NCI-H1417 (cell line): Measurements from ENCODE around the gene ULBP3.

Source experiments
- DNase-seq, 3 experiments: peaks; one replicate each; lab custom pipeline; 2025; lab: John Stamatoyannopoulos, UW

The ULBP3 gene

DNA sequence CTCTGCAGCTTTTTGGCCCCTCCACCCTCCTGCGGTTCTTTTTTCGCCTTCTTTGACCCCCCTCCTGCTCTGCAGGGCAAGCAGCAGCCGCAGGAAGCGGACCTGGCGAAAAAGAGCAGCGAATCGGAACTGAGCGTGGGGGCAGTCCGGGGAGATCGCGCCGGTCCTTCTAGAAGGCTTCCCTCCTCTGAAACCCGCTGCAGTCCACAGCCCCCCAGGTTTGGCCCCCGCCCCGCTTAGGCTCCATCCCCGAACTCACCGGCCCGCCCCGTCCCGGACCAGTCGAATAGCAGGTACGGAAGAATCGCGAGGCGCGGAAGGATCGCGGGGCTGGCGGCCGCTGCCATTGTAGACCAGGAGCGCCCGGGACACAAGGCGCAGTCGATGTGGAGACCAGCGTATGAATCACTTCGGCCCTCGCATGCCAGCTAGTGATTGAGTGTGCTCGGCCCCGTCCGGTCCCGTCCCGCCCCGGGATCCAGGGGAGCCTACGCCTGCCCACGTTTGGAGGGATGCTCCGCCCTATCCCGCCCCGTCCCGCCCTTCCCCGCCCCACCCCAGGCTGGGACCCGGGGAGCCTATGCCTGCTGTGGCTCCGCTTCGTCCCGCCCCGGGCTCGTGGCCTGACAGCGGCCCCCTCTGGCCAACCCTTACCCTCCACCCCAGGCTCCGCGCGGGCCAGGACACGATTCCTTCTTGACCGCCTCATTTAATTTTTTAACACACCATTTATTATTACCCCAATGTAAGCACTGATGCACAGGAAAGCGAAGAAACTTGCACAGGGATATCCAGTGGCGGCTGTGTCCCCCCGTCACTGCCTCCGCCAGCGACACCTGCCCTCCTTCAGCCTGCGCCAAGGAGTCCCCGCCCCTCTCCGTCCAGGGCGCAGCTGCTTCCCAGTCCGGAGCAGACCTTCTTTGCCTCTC lies at the start of gene ULBP3:
Gene ULBP3 (minus strand): TSS at position 402 of the 929 bp plus-strand sequence. CDS start 55 bp downstream, at position 347.
- DNase-seq: peak; percentile 52 to 93 (median 88)

DNA sequence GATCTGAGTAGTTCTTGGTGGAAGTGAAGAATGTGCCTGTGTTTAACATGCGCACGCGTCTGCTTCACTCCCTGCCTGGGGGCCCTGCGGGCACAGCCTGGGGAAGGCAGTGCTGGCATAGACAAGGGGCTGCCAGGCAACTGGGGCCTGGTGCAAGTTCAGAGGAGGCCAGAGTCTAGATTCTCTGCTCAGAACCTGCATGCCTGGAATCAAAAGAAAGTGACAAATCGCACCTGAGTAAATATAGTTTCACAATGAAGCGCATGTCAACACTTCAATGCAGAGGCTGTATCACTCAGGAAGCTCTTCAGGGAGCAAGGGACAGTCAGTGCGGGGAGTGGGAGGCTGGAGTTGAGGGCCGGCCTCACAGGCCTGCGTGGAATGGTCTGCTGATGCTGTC lies 49.7 kb upstream of the ULBP3 start:
- DNase-seq: peak; percentile 46 to 88 (median 65)

DNA sequence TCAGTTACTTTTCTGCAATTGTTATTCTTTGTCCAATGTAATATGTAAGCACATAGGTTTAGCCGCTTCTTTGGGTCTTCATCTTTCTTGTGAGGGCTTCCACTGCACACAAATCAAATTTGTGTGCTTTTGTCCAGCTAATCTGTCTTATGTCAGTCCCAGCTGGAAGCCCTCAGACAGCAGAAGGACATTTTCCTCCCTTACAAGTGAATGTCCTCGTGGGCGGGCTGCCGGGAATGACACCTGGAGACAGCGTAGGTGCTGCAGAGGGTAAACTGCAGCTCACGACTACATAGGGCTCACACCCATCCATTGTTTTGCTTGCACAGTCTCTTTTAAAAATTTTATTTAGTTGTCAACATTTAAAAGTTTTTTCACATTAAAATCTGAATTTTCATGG lies 49.3 kb upstream of the ULBP3 start:
- peak; percentile 4 to 84 (median 65) for DNase-seq

DNA sequence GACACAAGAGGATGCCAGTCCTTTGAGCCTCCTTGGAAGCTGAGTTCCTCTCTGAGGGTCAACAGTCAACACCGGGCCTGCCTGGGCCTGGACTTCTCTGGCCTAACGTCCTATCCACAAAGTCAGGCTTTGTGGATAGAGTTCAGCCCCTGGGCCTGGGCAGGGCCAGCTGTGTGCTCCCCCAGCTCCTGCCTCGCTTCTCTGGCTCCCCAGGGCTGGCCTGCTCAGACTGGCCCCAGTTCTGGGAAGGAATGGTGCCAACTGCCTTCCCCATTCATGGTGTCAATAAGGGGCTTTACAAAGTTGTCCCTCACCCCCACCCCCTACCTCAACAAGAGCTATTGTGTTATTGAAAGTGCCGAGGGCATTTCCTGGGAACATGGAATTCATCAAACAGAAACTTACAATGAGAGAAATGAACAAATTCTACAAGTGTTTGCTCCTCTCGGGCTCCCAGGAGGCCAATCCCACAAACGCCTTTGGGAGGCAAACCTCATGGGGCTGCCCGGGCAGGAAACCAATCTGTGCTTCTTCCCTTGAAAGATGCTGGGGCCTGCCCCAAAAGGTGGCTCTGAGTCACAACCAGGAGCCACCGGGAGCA lies 47.4 kb upstream of the ULBP3 start:
- no peak for DNase-seq

DNA sequence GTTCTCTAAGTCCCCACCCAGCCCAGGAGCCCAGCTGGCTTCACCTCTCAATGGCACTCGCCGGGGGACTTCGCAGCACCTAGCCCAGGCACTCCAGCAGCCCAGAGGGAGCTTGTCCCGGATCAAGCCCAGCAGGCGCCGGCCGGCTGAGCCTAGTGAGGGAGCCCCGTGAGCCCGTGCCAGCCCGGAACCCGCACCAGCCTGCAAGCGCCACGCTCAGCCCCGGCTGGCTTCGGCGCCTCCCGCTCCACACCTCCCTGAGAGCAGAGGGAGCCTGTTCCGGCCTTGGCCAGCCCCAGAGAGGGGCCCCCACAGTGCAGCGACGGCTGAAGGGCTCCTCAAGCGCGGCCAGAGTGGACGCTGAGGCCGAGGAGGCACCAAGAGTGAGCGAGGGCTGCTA lies 46.8 kb upstream of the ULBP3 start:
- no peak for DNase-seq

DNA sequence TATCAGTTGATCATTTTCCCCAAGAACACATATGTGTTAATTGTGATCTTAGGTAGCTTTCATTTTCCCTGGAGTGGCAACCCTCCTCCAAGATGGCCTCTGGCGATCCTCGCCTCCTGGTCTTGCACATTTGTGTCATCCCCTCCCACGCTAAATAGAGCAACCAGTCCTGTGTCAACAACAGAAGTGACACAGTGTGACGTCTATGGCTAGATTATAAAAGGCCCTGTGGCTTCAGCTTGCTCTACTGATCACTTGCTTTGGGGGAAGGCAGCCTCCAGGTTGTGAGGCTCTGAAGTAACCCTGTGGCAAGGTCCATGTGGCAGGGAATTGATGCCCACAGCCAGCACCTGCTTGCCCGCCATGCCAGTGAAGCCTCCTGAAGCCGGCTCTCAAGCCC lies 43.3 kb upstream of the ULBP3 start:
- DNase-seq: no peak

DNA sequence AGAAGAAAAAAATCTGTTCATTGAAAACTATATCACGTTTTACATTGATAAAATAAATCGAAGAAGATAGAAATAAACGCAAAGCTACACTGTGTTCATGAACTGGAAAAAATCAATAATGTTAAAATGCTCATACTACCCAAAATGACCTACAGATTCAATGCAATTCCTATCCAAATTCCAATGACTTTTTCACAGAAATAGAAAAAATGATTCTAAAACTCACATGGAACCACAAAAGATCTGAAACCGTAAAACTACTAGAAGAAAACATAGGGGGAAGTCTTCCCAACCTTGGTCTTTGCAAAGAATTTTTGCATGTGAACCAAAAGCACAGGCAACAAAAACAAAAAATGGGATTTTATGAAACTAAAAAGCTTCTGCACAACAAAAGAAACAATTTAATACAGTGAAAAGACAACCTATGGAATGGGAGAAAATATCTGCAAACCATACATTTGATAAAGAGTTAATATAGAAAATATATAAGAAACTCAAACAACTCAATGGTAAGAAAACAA lies 33.9 kb upstream of the ULBP3 start:
- no peak for DNase-seq

DNA sequence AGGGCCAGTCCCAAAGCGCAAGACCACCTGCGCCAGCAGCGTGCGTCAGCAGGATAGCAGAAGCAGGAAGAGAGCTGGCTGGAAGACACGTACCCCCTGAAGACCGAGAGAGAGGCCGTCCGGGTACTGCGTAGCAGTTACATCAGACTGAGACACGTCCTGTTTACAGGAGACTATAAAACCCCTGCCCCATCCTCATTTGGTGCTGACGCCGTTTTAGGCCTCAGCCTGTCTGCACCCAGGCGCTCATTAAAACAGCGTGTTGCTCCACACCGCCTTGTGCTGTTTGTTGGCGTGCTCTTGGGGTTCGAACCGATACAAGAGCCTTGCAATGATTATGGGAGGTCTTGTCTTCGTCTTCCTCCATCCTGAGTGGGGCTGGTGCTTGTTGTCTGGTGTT lies 31.8 kb upstream of the ULBP3 start:
- DNase-seq: no peak

DNA sequence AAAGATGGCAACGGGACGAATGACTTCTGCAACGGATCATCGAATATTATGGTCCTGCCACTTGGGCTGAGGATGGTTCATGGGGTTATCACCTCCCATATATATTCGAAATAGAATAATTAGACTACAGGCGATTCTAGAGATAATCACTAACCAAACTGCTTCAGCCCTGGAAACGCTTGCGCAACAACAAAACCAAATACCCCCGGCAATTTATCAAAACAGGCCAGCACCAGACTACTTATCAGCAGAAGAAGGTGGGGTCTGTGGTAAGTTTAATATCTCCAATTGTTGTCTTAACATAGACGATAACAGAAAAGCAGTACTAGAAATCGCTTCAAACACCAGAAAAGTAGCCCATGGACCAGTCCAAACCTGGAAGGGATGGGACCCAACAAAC lies 31.0 kb upstream of the ULBP3 start:
- DNase-seq: no peak

DNA sequence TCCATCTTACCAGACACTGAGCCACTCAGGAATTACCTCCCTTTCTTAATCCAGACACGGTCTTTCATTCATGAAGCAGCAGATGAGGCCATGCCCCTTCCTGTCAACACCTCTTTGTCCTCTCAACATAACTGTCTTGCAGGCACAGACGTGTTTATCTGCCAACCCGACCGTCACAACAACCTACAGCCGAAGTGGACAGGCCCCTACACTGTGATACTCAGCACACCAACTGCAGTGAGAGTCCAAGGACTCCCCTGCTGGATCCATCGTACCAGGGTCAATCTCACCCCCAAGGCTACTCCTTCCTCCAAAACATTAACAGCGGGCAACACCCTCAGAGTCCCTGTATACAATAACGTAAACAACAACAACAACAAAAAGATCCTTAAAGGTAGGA lies 30.6 kb upstream of the ULBP3 start:
- DNase-seq: no peak

DNA sequence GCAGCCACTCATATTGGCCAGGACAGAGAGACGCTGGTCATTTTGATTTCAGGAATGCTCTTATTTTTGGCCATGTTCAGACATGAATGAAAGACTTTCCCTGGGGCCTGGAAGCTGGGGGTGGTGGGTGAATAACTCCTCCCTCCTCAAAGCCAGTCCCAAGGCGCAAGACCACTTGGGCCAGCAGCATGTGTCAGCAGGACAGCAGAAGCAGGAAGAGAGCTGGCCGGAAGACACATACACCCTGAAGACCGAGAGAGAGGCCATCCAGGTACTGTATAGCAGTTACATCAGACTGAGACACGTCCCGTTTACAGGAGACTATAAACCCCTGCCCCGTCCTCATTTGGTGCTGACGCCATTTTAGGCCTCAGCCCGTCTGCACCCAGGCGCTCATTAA lies 29.2 kb upstream of the ULBP3 start:
- DNase-seq: no peak

DNA sequence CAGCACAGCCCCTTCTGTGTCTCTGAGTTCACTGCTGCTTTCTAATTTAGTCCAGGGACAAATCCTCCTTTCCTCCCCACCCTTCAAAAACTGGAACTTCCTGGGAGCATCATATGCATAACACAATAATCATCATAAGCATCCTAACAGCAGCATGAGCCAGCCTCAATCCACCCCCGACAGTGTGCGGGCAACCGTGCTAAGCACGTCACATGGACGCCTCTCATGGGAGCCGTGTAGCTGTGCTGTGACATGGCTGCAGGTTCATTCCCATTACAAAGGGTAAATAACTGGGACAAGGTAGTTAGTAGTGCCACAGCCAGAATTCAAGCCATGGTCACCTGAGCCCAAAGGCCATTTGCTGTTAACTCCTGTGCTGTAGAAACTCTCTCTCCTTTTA lies 24.5 kb upstream of the ULBP3 start:
- peak in 1 of 3 experiments; percentile 14 for DNase-seq

DNA sequence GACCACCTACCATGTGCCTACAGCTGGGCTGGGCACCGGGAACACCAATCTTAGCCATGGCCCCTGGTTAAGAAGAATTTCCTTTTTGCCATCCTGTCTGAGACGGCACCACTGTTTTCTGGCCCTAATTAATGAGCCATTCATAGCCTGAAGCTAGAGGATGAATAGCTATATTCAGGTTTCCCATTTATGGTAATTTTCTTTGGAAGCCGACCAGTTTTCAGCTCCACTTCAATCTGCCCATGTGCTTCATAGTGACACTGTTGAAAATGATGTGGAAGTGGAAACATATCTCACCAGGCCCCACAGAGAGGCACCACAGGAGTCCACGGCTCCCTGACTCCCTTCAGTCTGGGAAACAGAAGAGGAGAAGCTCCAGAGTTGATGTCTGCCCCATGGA lies 22.6 kb upstream of the ULBP3 start:
- peak in 1 of 3 experiments; percentile 42 for DNase-seq

DNA sequence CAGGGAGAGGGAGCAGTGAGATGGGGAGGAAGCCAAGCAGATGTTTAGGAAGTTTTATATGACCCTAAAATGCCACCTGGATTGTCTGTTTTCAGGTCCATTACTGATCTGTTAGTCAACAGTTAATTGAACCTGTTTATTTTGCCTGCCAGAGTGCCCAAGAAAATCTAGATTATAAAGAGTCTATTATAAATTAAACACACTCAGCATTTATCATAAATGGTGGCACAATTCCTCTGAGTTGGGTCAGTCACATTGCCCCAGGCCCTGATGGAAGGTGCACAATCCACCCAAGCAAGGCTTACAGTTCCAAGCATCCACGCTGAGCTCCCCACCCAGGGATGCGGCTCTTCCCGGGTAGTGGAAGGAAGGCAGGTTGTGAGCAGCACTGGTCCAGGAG lies 21.4 kb upstream of the ULBP3 start:
- DNase-seq: no peak

DNA sequence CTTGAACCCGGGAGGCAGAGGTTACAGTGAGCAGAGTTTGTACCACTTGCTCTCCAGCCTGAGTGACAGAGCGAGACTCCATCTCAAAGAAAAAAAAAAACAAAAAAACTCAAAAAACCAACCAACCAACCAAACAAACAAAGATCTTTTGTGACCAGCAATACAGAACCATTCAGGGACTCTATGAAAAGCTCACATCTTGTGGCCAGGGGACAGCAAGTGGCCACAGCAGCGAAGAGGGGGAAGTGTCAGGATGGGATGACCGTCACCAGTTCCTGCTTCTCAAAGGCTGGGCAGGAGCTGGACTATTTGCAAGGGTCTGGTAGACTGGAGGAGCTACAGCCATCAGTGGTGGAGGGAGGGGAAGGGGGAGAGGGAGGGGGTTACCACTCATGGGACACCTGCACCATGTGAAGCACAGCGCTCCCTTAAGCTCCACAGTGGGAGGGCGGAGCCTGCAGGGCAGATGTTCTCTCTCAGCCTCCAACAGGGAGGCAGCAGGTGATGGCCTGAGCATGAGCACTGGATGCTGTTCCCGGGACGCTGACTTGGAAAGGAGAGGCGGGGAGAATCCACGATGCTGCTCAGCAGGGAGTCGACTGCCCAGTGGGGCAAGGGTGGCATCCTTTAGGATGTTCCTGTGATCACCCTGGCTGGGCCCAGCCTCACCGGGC lies 19.7 kb upstream of the ULBP3 start:
- peak in 2 of 3 experiments; percentile 19 to 83 for DNase-seq

DNA sequence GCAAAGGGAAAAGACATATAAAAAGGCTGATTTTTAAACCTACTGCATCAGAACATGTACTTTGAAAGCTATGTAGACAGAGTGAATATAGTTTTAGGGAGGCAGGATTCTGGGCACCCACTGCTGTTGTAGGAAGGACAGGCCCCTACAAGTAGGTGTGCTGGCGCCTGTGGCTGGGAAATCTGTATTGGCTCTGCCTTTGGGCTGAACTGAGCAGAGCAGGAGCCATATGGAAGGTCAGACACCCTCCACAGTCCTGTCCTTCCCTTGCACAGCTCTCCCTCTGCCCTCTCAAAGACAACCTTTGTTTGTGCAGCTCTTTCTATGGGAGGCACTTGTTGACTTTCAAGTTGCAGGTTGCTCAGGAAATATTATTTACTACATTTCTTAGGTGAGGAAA lies 18.4 kb upstream of the ULBP3 start:
- DNase-seq: no peak

DNA sequence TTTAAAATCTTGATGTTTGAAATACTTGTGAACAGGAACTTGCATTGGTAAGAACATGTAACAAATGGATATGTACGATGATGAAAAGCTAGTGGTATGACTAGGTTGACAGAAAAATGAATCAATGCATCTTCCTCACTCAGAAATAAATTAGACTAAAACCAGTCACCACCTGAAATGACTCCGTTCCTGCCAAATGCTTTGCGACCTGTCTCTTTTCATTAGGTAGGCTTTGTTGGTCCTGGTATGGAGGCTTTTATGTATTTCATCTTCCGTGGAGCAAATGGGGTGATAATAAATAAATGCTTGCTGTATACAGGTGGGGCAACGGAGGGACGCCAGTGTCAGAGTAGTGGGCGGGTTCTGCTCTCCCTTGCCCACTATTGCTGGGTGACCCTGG lies 17.1 kb upstream of the ULBP3 start:
- DNase-seq: no peak

DNA sequence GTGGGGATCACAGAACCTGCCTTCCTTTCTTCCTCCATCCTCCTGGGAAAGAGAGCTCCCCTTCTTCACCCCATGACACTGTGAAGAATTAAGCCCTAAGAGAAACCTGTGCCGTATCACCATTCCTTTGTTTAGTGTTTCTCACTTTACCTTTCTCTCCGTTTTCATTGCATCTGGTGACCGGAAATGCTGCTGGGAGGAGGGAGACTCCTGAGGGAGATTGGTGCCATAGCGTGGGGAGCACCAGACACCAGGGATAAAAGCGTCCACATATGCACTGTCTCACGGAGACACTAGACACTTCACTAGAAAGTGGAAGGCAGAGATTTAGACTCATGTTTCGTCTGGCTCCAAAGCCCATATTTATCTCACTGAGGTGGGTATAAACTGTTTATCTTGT lies 15.5 kb upstream of the ULBP3 start:
- DNase-seq: no peak

DNA sequence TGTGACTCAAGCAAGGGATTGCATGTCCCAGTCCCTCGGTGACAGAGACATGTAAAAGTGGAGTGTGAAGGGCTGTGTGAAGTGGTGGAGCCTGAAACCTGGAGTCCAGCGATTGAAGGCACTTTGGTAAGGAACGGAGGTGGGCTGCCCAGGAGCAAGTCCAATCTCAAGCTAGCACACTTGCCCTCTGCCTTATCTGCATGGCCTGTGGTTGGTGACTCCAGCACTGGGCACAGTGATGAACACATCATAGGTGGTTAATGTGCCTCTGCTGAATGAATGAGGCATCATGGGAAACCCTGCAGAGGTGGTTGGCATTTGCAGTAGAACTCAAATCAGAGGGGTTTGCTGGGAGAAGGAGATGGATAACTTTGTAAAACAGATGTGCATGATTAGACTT lies 14.9 kb upstream of the ULBP3 start:
- no peak for DNase-seq

DNA sequence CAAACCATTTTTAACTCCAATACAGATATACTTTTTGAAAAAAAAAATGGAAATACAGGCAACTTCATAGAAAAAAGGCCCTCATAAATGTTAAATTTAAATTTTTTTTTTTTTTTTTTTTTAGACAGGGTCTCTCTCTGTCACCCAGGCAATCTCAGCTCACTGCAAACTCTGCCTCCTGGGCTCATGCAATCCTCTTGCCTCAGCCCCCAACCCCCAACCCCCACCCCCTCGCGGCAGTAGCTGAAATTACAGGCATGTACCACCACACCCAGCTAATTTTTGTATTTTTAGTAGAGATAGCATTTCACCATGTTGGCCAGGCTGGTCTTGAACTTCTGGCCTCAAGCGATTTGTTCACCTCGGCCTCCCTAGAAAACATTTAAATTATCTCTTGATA lies 12.8 kb upstream of the ULBP3 start:
- DNase-seq: no peak

DNA sequence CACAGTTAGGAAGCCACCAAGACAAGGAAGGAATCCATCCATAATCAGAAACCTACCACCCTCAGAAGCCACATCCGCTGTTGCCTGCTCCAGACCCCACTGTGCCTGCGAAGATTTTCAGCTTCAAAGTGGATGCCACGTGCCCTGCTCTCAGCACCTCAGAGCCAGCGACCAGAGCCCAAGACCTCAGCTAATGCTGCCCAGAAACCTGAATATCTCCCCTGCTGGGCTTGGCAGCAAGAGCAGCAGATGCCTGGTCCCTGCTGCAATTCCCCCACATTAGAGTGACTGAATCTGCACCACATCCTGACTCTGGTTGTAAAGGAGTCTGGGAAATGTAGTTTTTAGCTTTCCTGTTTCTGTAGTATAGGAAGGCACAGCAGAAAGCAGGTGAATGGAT lies 10.7 kb upstream of the ULBP3 start:
- peak in 1 of 3 experiments; percentile 18 for DNase-seq

DNA sequence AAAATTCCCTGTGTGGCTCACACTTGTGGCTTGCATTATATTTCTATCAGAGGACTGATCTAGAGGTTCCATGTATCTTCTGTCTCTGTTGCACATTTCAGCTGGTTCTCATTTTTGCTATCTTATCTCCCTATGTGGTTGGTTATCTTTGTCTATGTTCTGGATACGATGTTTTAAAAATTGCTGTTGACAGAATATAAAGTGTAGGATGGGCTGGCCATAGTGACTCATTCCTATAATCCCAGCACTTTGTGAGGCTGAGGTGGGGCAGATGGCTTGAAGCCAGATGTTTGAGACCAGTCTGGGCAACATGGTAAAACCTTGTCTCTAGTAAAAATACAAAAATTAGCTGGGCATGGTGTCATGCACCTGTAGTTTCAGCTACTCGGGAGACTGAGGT lies 9.9 kb upstream of the ULBP3 start:
- DNase-seq: no peak
